OCI-LY1 (cell line): ENCODE measurements around the gene PDGFRB.

ENCODE experiments used
- H2AFZ ChIP-seq: fragments of 200-600 bp; sonication (generic), shearing (Covaris generic); 2 replicates; pipeline ENCODE4 v1.6.0; 2014; ENCODE audit warnings: antibody characterized with exemption, mild to moderate bottlenecking, low read length
- H3F3A ChIP-seq: fragments of 200-600 bp; sonication (generic), shearing (Covaris generic); 2 replicates; pipeline ENCODE4 v1.6.0; 2014; ENCODE audit warnings: mild to moderate bottlenecking, antibody characterized with exemption, low read length, moderate library complexity; ENCODE audit not compliant: insufficient read depth
- H3K27ac ChIP-seq: fragments of 200-600 bp; sonication (generic); 2 replicates; pipeline ENCODE4 v1.5.1; 2014; ENCODE audit warnings: low read length, mixed run types, mild to moderate bottlenecking, low read depth; ENCODE audit not compliant: poor library complexity, severe bottlenecking
- H3K27me3 ChIP-seq: fragments of 200-600 bp; sonication (generic); 2 replicates; pipeline ENCODE4 v1.6.0; 2014; ENCODE audit warnings: antibody characterized with exemption, mild to moderate bottlenecking, low read length, moderate library complexity; ENCODE audit not compliant: insufficient read depth
- H3K36me3 ChIP-seq: fragments of 200-600 bp; sonication (generic); 2 replicates; pipeline ENCODE4 v1.6.1; 2014; ENCODE audit warnings: mild to moderate bottlenecking, antibody characterized with exemption, low read length, moderate library complexity, mixed read lengths; ENCODE audit not compliant: insufficient read depth
- H3K4me1 ChIP-seq: fragments of 200-600 bp; sonication (generic); 2 replicates; pipeline ENCODE4 v1.5.1; 2014; ENCODE audit warnings: mild to moderate bottlenecking, low read length, moderate library complexity; ENCODE audit not compliant: insufficient read depth, severe bottlenecking
- H3K4me2 ChIP-seq: fragments of 200-600 bp; sonication (generic), shearing (Covaris generic); 2 replicates; pipeline ENCODE4 v1.6.1; 2014; ENCODE audit warnings: low read length
- H3K4me3 ChIP-seq: fragments of 200-600 bp; sonication (generic); 2 replicates; pipeline ENCODE4 v1.5.1; 2014; ENCODE audit warnings: low read length, low read depth, mild to moderate bottlenecking, mixed read lengths; ENCODE audit not compliant: poor library complexity, severe bottlenecking
- H3K79me2 ChIP-seq: fragments of 200-600 bp; shearing (Covaris generic); 2 replicates; pipeline ENCODE4 v1.6.1; 2016; ENCODE audit warnings: mixed run types, low read length, mixed read lengths; ENCODE audit not compliant: insufficient read depth
- H3K9ac ChIP-seq: fragments of 200-600 bp; sonication (generic), shearing (Covaris generic); 2 replicates; pipeline ENCODE4 v1.6.1; 2014; ENCODE audit warnings: mild to moderate bottlenecking, low read length, mixed read lengths
- H3K9me2 ChIP-seq: fragments of 200-600 bp; sonication (generic), shearing (Covaris generic); 2 replicates; pipeline ENCODE4 v1.6.1; 2014; ENCODE audit warnings: low read depth, mild to moderate bottlenecking, low read length, mixed read lengths
- H3K9me3 ChIP-seq: fragments of 200-600 bp; shearing (Covaris generic); 2 replicates; pipeline ENCODE4 v1.6.1; 2014; ENCODE audit warnings: low read length, mixed read lengths
- H4K20me1 ChIP-seq: fragments of 200-600 bp; sonication (generic), shearing (Covaris generic); 2 replicates; pipeline ENCODE4 v1.6.0; 2016; ENCODE audit warnings: mild to moderate bottlenecking, low read length; ENCODE audit not compliant: insufficient read depth
- EZH2 ChIP-seq: fragments of 200-600 bp; sonication (generic), shearing (Covaris generic); IDR thresholded peaks from 2 replicates; pipeline ENCODE4 v1.8.0; 2017; ENCODE audit warnings: borderline replicate concordance, mixed run types, mild to moderate bottlenecking, antibody characterized with exemption, low read length, moderate library complexity, mixed read lengths
- TF ChIP-seq, protein P1 (sequence below): fragments of 200-600 bp; sonication (generic), shearing (Covaris generic); IDR thresholded peaks from 2 replicates; pipeline ENCODE4 v1.5.1; 2017; ENCODE audit warnings: mild to moderate bottlenecking, antibody characterized with exemption, low read length, moderate library complexity, mixed read lengths

PDGFRB gene

DNA sequence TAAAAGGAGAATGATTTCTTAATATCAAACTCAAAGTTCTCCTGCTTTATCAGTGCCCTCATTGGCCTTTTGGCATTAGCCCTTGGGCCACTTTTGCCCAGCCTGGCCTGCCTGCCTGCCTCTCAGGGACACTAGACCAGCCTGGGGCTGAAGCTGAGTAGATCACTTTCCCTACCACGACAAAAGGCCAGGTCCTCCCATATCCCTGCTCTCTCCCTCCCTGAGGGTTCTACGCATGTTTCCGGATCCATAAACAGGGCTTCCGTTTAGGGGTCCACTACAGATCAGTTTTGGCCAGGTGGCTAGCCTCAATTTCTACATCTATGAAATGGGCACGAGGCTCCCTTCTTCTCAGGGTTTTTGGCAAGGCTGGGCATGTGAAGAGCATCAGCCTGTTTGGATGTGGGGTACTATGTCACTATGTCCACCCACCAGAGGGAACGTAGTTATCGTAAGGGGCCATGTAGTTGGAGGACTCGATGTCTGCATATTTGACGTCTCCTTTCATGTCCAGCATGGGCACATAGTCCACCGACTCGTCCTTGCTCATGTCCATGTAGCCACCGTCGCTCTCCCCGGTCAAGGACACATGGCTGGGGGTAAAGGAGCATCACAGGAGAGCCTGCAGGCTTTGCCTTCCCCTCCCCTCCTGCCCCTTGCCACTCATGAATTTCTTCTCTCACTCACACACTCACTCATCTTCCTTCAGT is 34.0 kb downstream of the PDGFRB start:
- no peak overlapping the region for H2AFZ ChIP-seq
- no peaks in the 10 kb centered on the region for H3K79me2 ChIP-seq
- H3K4me1 ChIP-seq: no peaks in the 10 kb centered on the region
- H3K36me3 ChIP-seq: no peaks in the 10 kb centered on the region
- no peaks in the 10 kb centered on the region for H3K9me2 ChIP-seq
- no peak overlapping the region for H3K27ac ChIP-seq
- H3K4me2 ChIP-seq: no peak overlapping the region
- no peak overlapping the region for H3K4me3 ChIP-seq
- H3K27me3 ChIP-seq: no peaks in the 10 kb centered on the region
- no peaks in the 10 kb centered on the region for H3F3A ChIP-seq
- H3K9me3 ChIP-seq: no peaks in the 10 kb centered on the region
- H4K20me1 ChIP-seq: no peaks in the 10 kb centered on the region
- no peak overlapping the region for H3K9ac ChIP-seq
- TF ChIP-seq, protein P1, sequence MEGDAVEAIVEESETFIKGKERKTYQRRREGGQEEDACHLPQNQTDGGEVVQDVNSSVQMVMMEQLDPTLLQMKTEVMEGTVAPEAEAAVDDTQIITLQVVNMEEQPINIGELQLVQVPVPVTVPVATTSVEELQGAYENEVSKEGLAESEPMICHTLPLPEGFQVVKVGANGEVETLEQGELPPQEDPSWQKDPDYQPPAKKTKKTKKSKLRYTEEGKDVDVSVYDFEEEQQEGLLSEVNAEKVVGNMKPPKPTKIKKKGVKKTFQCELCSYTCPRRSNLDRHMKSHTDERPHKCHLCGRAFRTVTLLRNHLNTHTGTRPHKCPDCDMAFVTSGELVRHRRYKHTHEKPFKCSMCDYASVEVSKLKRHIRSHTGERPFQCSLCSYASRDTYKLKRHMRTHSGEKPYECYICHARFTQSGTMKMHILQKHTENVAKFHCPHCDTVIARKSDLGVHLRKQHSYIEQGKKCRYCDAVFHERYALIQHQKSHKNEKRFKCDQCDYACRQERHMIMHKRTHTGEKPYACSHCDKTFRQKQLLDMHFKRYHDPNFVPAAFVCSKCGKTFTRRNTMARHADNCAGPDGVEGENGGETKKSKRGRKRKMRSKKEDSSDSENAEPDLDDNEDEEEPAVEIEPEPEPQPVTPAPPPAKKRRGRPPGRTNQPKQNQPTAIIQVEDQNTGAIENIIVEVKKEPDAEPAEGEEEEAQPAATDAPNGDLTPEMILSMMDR: no peak
- TF ChIP-seq EZH2: no peak

DNA sequence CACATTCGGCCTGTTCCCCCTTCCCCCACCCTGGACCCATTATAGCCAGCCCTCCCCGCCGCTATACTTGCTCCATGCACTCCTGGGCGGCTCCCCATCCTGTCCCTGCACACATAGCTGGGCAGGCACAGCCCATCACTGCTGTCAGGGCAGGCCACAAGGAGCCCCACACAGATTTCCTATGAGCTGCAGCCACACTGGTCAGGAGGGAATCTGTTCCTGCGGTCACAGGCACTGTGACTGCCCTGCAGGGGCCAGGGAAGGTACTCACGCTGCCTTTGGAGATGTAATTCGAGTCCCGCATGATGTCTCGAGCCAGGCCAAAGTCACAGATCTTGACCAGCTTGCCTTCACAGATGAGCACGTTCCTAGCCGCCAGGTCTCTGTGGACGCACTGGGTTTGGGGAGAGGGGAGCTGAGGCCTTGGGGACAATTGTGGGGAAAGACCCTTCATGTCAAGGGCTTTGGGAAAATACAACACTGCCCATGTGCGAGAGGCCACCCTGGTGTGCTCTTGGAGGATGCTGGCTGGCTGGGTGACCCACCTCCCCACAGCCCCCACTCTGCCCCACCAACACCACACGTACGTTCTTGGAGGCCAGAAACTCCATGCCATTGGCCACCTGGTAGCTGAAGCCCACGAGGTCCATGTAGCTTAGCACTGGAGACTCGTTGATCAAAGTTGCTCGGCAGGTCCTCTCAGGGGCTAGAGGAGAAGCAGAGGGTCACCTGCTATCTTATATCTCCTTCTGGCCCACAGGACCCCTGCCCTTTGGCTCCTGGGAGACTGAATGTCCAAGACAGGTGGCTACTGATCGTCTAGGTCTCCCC is 34.8 kb downstream of the PDGFRB start:
- no peaks in the 10 kb centered on the region for H3K9me3 ChIP-seq
- no peak overlapping the region for H3K4me3 ChIP-seq
- TF ChIP-seq, protein P1: no peak
- H3F3A ChIP-seq: no peaks in the 10 kb centered on the region
- no peaks in the 10 kb centered on the region for H3K9me2 ChIP-seq
- no peaks in the 10 kb centered on the region for H3K4me1 ChIP-seq
- H3K4me2 ChIP-seq: no peak overlapping the region
- no peak overlapping the region for H2AFZ ChIP-seq
- H3K27ac ChIP-seq: no peak overlapping the region
- H3K9ac ChIP-seq: no peak overlapping the region
- H3K79me2 ChIP-seq: no peaks in the 10 kb centered on the region
- H3K36me3 ChIP-seq: no peaks in the 10 kb centered on the region
- H3K27me3 ChIP-seq: no peaks in the 10 kb centered on the region
- H4K20me1 ChIP-seq: no peaks in the 10 kb centered on the region

DNA sequence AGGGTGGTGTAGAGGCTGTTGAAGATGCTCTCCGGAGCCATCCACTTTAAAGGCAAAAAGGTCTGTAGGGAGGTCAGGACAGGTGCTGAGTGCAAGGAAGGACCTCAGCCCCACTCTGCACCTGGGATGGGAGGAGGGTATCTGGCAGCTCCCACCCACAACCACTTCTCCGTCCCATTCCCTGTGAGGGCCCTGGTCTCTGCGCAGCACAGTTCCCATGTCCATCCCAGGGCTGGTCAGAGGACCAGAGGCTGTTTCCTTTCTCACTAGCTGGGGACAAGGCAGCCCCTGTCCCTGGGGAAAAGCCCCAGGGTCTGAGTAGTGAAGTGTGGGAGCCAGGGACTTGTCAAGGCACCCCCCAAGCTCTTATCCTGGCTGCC is 35.6 kb downstream of the PDGFRB start:
- H3K4me2 ChIP-seq: no peak overlapping the region
- no peaks in the 10 kb centered on the region for H3F3A ChIP-seq
- H3K4me1 ChIP-seq: no peaks in the 10 kb centered on the region
- H3K79me2 ChIP-seq: no peaks in the 10 kb centered on the region
- H3K9me2 ChIP-seq: no peaks in the 10 kb centered on the region
- no peak overlapping the region for H3K27ac ChIP-seq
- H3K36me3 ChIP-seq: no peaks in the 10 kb centered on the region
- no peak overlapping the region for H3K4me3 ChIP-seq
- H3K9ac ChIP-seq: no peak overlapping the region
- H3K9me3 ChIP-seq: no peaks in the 10 kb centered on the region
- TF ChIP-seq EZH2: no peak
- TF ChIP-seq, protein P1: no peak
- no peak overlapping the region for H2AFZ ChIP-seq
- no peaks in the 10 kb centered on the region for H3K27me3 ChIP-seq
- no peaks in the 10 kb centered on the region for H4K20me1 ChIP-seq
